ENCODE results near the gene CLK4.

DNA sequence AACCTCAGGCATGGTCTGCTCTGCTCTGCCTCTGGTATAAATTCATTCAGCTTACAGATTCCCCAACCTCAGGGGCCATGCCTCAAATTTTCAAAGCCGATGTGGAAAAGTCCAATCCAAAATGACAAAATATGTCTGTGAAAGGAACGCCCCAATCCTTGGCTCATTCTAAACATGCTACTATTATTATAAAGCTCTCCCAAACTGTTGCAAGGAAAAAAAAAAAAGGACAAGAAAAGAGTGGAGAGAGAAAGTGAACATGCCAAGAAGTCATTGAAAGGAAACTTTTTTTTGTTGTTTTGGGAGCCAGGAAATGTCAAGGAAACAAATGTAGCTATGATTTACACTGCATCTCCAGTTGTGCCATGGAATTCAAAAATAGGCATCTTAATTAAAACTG is 40.5 kb downstream of the CLK4 start:
- TF ChIP-seq, protein P1, sequence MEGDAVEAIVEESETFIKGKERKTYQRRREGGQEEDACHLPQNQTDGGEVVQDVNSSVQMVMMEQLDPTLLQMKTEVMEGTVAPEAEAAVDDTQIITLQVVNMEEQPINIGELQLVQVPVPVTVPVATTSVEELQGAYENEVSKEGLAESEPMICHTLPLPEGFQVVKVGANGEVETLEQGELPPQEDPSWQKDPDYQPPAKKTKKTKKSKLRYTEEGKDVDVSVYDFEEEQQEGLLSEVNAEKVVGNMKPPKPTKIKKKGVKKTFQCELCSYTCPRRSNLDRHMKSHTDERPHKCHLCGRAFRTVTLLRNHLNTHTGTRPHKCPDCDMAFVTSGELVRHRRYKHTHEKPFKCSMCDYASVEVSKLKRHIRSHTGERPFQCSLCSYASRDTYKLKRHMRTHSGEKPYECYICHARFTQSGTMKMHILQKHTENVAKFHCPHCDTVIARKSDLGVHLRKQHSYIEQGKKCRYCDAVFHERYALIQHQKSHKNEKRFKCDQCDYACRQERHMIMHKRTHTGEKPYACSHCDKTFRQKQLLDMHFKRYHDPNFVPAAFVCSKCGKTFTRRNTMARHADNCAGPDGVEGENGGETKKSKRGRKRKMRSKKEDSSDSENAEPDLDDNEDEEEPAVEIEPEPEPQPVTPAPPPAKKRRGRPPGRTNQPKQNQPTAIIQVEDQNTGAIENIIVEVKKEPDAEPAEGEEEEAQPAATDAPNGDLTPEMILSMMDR (IDR thresholded peaks at IDR 0.05) = no peak
- TF ChIP-seq EP300 (IDR thresholded peaks at IDR 0.05) = no peak
- TF ChIP-seq POLR2AphosphoS5 (IDR thresholded peaks at IDR 0.05) = no peak
- TF ChIP-seq POLR2A (IDR thresholded peaks at IDR 0.05) = no peak

Measured in gastroesophageal sphincter (tissue), 3 donors.